Brain pericyte (primary cell): ENCODE data around the gene RELB.

Experiments
- DNase-seq: peaks from one replicate; pipeline ENCODE4 v3.0.0-alpha.2; 2012; ENCODE audit warnings: low read depth, low spot score

RELB gene

GRCh38 chr19:45058622-45059159 is 57.4 kb downstream of the RELB start:
- no peak for DNase-seq

- peak; percentile 41 for DNase-seq
Measured at GRCh38 chr19:45059258-45059965, 58.1 kb downstream of the RELB start.

GRCh38 chr19:45061965-45062364 is 60.7 kb downstream of the RELB start:
- DNase-seq = no peak

GRCh38 chr19:45063851-45064801 is 62.9 kb downstream of the RELB start:
- no peak for DNase-seq

- DNase-seq = no peak
Measured at GRCh38 chr19:45066921-45067661, 65.8 kb downstream of the RELB start.

GRCh38 chr19:45068041-45068440 is 66.8 kb downstream of the RELB start:
- no peak for DNase-seq

- DNase-seq = no peak
Measured at GRCh38 chr19:45069056-45069455, 67.8 kb downstream of the RELB start.

GRCh38 chr19:45070214-45070613 is 69.0 kb downstream of the RELB start:
- DNase-seq = no peak

- no peak for DNase-seq
Measured at GRCh38 chr19:45070861-45071544, 69.7 kb downstream of the RELB start.

- no peak for DNase-seq
Measured at GRCh38 chr19:45071545-45071938, 70.3 kb downstream of the RELB start.

GRCh38 chr19:45071969-45072790 is 70.9 kb downstream of the RELB start:
- no peak for DNase-seq

- no peak for DNase-seq
Measured at GRCh38 chr19:45074744-45075300, 73.6 kb downstream of the RELB start.

GRCh38 chr19:45075301-45076028 is 74.2 kb downstream of the RELB start:
- no peak for DNase-seq

- DNase-seq = no peak
Measured at GRCh38 chr19:45076029-45076850, 75.0 kb downstream of the RELB start, which contains the start of gene ZNF296. TSS of gene ZNF296 (minus strand) at chr19:45076478. CDS start at chr19:45076373, 105 bp downstream.

GRCh38 chr19:45076851-45077730 is 75.8 kb downstream of the RELB start:
- DNase-seq = no peak

GRCh38 chr19:45078390-45079062 is 77.3 kb downstream of the RELB start:
- no peak for DNase-seq
